GM19397 (cell line): ENCODE data around the gene ELFN1.

Experiments used
- ATAC-seq: cut with Tn5 transposase; IDR thresholded peaks from one replicate; pipeline ENCODE4 v1.9.1; 2021; ENCODE audit warnings: mild to moderate bottlenecking, moderate library complexity; ENCODE audit not compliant: unreplicated experiment

Gene ELFN1

DNA sequence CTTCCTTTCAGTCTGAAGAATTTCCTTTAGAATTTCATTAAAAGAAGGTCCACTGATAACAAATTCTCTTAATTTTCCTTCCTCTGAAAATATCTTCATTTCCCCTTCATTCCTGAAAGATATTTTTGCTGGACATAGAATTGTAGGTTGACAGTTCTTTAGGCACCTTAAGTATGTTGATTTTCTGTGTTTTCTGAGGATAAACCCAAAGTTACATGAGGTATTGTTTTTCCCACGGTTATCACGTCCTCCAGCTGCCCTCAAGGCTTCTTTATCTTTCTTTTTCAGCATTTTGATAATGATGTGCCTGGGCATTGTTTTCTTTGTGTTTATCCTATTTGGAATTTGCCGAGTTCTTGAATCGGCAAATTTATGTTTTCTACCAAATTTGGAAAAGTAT, 105.3 kb downstream of the ELFN1 start:
- ATAC-seq = no peak

DNA sequence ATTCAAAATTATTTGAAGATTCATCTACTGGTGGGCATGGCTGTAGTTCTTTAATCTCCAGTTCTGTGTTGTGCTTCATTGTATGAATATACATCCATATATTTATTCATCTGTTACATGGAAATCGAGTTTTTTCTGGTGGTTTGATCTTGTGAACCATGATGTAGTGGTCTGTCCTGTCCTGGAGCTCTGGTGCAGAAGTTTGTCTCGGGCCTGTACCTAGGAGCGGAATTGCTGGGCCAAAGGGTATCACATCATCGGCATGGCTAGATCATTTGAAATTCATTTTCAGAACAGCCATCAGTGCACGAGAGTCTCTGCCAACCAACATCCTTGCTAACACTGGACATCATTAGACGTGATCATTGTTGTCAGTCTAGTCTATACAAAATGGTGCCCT, 107.0 kb downstream of the ELFN1 start:
- ATAC-seq = no peak

- no peak for ATAC-seq
These were observed 109.4 kb downstream of the ELFN1 start for GRCh38 chr7:1779445-1779844.

- no peak for ATAC-seq
These were observed 111.3 kb downstream of the ELFN1 start for GRCh38 chr7:1781369-1781768.

DNA sequence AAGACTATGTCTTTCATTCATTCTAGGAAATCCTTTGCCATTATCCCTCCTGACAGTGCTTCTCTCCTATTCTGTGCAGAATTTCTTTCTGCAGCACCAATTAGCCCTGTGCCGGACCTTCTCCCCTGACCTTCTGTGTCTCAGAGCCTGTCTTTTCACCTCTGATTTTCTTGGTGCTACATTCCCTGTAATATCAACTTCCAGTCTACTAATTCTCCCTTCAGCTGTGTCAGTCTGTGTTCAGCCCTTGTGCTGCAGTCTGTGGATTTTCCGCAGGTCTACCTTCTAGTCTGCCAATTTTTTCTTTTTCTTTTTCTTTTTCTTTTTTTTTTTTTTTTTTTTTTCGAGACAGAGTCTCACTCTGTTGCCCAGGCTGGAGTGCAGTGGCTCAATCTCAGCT, 115.8 kb downstream of the ELFN1 start:
- no peak for ATAC-seq

- no peak for ATAC-seq
These were observed 117.2 kb downstream of the ELFN1 start for GRCh38 chr7:1787241-1787640.

DNA sequence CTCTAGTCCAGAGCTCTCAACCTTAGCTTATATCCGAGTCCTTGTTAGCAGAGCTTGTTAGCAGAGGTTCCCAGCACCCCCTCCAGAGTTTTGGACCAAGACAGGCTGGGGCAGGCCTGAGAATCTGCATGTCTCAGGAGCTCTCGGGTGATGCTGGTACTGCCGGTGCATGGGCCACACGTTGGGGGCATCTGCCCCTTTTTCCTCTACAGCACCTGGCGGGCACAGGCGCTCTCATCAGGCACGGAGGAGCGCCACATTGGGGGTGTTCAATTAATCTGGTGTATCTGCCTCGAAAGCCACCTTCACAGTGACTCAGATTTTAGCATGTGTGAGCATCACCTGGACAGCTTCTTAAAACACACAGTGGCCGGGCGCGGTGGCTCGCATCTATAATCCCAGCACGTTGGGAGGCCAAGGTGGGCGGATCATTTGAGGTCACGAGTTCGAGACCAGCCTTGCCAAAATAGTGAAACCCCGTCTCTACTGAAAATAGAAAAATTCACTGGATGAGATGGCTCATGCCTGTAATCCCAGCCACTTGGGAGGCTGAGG, 117.7 kb downstream of the ELFN1 start:
- ATAC-seq = no peak

GRCh38 chr7:1794888-1795542, 124.9 kb downstream of the ELFN1 start:
- ATAC-seq = no peak
